Measurements from ENCODE around the gene KRT85.
"Not testable (repeated sequence)": the region's sequence is repeated elsewhere in the genome, so short reads cannot be mapped to it uniquely, and the experiment has no call there.

The KRT85 gene

DNA sequence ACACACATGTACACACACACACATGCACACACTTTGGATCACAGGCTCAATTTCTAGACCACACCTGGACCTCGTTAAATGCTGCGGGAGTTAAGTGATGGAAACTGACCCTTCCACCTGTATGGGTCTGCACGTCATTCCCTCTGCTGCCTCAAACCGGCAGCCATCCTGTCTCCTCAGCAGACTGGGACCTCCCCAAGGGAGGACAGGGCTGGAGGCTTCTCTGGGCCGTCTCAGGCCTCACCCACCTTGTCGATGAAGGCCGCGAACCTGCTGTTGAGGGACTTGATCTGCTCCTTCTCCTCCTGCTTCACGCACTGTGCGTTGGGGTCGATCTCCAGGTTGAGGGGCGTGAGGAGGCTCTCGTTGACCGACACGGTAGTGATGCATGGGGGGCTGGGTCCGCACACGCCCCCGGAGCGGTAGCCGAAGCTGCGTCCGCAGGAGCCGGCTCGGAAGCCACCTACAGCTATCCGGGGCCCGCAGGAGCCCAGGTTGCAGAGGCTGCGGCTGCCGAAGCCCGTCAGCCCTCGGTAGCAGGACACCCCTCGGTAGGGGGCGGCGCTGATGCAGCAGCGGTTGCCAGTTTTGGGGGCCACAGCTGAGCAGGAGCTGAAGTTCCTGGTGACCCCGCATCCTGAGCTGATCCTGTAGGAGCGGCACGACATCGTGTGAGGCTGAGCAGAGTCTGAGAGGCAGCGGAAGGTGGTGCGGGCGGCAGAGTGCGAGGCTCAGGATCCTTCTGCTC is at the start of gene KRT85:
Gene KRT85, minus strand, starts transcription at position 744 of the 748 bp plus-strand sequence. Its CDS starts 76 bp downstream, at position 668.
- no peak for DNase-seq

DNA sequence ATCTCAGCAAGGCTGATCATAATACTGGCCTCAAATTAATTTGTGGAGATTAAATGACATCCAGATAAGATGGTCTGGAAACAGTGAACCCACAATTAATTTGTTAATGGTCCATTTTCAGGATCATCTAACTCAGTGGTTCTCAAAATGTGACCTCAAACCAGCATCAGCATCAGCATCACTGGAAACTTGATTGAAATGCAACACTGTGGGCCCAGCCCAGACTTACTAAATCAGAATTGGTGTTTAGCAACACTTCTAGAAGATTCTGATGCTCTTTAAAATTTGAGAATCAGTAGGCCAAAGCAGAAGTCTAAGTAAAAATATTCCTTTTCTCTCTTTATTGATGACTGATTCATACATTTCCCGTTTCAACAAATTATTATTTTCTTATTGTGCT is 49.5 kb upstream of the KRT85 start:
- DNase-seq: no peak

DNA sequence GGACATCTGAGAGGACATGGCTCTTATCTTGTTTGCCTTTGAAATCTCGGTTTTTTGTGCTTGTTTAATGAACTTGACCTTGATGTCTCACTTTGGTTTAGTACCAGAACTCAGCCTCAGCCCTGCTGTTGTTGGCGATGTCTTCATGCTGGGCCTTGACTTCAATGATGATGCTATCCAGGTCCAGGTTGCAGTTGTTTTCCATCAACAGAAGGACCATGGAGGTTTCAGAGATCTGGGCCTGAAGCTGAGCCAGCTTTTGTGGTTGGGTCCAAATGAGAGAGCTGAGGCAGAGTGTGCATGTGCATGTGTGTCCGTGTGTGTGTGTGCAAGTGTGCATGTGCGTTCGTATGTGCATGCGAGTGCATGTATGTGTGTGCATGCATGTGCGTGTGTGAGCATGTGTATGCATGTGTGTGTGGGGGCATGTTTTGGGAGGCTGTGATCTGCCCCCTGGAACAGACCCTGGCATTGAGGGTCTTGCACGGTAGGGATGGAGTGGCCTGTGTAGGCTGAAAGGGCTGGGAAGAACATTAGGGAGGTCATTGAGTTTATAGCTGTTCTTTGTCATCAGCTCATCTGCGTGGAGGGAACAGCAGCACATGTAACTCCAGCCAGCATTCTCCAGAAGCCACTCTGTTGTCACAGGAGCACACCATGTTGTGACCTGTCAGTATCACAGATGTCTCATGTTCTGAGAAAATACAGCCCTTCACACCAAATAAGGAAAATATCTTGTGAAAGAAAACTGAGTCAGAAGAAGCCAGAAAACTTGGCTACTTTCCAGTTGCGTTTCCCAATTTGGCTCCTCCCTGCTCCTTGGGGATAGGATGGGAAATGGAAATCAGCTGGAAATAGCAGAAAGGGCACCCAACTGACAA is 48.8 kb upstream of the KRT85 start:
- DNase-seq: no peak

DNA sequence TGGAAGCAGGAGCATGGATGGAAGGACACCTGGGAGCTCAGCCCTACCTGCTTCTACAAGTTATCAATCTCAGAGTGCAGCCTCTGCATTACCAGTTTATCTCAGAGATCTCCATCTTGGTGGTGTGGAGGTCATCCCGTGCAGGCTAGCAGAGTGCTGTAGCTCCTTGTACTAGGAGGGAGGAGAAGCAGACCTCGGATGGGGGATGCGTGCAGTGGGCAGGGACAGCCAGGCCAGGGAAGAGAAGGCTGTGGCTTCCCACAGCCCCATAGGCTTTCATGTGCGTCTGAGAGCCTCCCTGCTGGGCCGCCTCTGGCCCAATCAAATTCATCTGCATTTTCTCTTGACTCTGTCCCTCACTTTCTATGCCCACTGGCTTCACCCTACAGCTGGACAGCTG is 47.7 kb upstream of the KRT85 start:
- DNase-seq: no peak

DNA sequence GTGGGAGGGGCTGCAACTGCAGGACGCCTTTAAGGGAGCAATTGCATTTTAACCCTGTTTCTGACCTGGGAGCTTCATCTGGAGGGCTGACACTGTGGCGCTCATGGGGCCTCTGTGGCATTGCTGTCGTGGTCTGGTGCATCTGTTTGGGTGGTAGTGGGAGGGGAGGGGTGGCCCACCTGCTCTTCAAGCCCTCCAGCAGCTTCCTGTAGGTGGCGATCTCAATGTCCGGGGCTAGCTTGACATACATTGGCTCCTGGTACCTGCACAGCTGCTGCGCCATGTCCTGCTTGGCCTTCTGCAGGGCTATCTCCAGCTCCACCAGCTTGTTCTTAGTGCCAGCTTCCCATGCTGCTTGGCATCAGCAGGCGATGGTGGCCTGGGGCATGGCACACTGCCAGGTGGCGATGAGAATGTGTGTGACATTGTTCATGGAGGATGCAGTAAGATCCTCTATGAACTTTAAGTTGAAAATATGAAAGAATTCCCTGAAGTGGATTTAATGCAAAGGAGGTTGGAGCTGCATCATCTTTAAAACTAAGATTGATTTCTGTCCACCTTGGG is 46.6 kb upstream of the KRT85 start:
- no peak for DNase-seq

DNA sequence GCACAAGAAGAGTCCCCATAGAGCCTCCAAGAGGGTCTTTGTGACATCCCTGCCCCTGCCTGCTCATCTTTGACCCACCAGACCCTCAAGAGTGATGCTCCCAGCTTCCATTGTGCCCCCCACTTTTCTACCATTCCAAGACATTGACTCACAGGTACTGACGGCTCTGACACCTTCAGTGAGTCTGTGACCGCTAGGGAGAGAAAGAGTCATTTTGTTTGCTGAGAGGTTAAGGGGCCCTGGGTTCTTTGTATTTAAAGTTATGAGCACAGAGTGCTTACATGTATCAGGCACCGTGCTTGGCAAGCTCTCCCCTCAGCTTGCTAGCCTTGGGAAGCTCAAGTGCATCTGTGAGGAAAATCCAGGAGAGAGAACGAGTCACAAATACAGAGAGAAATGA is 45.9 kb upstream of the KRT85 start:
- no peak for DNase-seq

DNA sequence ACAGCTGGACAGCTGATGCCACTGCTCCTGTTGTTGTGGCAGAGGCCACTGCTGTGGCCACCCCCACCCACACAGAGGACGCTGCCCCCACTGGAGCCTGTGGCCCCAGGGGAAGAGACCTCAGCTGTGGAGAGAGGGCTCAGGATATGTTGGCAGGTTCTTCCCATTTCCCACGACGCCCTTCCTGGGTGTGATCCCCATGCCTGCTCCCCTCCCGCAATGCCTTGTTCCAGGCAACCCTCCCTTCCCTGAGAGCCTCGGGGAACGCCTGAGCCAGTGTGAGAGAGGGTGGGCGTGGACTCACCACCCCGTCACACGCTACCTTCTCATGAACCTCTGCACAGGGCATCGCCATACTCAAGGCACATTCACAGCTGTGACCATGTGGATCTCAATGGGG is 44.5 kb upstream of the KRT85 start:
- DNase-seq: no peak

DNA sequence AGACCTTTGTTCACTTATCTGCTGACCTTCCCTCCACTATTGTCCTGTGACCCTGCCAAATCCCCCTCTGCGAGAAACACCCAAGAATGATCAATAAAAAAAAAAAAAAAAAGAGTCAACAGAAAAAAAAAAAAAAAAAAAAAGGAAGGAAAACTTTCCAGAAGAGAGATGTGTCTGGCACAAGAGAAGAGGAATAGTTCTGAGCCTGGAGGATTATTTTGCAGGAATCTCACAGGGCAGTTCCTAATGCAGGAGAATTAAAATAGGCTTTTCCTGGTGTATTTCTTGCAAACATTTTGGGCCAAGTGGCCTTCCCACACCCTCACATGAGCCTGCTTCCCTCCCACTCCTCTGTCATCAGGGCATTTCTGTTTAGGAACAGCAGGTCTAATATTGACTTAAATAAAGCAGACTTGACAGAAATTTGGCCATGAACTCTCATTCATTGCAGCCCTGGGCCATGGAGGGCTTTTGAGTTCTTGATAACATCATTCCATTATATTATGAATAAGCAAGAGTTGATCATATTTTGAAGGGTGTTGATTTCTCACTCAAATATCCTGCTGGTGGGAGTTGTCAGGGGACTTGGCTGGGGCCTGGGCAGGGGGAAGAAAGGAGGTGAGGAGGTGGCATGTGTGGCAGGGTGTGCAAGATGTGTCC is 43.4 kb upstream of the KRT85 start:
- DNase-seq: not testable (repeated sequence)

DNA sequence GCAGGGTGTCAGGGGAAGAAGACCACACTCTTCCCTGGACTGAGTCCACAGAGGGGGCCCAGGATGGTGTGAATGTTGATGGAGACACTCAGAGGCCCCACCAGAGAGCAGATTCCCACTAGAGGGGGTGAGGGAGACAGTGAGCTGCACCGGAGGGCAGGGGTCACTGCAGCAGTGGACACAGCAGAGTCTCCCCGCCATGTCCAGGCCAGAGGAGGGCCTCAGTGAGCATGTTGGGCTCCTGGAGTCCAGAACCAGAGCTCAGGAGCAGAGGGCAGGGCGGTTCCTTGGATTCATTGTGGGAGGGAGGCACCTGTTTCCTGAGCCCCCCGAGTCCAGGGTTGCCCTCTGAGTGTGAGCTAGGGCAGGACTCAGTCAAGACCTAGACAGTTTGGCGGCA is 40.6 kb upstream of the KRT85 start:
- DNase-seq: no peak

DNA sequence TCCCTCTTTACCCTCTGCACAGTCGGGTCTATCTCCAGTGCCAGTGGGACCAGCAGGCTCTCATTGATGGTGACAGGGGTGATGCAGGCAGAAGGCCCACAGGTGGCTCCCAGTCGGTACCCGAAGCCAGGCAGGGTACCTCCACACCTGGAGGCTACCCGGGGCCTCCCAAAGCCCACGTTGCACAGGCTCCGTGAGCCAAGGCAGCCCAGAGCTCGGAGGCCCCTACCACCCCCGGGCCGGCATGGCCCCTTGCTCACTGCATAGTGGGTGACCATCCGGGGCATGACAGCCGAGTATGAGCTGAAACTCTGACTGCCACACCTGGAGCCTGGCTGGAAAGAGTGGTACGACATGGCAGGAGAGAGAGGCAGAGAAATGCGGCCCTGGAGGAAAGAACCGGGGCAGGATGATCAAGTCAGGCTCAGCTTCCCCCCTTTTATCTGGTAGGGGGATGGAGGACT is 38.7 kb upstream of the KRT85 start, which contains the start of gene KRT82:
Gene KRT82, minus strand, starts transcription at position 414 of the 464 bp plus-strand sequence. Its CDS starts 58 bp downstream, at position 356.
- DNase-seq: no peak

DNA sequence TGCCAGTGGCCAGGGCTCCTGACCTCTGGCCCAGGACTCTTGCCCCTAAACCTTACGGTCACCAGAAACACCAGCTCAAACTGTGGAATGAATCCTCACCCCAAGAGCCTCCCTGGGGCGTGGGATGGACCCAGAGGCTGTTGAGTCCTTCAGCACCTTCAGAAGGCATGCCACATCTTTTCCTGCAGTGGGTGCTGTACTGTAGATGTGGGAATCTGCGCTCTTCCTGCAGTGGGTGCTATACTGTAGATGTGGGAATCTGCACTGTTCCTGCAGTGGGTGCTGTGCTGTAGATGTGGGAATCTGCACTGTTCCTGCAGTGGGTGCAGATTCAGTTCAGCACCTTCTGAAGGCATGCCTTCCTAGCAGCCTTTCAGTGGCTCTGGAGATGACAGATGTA is 37.7 kb upstream of the KRT85 start:
- no peak for DNase-seq

DNA sequence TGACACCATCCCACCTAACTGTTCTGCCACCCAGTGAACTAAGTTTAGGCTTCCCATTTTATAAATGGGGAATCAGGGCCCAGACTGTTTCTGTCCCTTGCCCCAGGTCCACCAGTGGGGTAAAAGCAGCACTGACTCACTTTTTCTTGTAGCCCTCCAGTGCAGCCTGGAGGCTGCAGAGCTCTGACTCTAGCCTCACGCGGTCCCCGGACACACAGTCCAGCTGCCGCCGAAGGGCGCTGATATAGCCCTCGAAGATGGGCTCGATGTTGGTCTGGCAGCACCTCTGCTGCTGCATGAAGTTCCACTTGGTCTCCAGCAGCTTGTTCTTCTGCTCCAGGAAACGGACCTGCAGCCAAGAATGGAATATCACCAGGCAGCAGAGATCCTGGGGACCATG is 36.3 kb upstream of the KRT85 start:
- DNase-seq: no peak

DNA sequence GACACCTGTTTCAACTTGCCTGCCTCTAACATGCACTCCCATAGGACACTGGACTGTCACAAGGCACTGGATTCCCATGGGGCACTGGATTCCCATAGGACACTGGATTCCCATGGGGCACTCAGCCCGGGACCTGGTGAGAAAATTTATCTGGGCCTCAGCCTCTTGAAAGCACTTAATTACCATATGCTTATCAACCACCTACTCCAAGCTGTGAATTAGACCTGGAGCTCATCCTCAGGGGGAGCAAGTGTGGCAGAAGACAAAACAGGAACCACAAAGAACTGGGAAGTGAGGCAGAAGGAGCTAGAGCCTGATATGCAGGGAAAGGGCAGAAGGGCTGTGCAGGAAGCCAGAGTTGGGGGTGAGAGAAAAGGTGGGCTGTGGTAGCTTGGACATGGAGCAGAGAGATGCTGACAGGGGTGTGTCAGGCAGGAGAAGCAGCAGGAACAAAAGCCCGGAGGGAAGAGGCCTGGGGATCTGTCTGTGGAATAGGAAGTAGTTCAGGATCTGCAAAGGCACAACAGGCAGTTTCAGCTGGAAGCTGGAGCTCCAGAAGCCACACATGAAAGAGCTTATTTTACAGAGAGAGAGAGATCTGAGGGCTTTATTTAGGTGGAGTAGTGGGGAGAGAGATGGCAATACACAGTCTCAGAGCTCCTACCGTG is 35.7 kb upstream of the KRT85 start:
- no peak for DNase-seq

DNA sequence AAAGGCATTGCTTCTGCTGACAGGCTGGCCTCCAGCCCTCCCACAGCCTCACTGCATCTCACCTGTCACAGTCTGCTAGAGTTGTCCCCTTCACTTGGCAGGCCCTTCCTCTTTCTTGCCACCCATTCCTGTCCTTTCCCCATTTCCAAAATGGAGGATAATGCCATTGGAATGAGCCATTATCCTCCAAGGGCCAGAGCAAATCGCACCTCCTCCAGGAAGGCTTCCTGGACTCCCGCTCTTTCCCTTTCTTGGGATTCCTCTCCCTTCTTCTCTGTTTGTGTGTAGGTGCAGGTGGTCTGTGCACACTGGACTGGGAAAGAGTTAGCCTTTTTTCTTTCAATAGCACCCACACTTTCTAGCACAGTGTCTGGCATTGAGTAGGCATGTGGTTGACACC is 35.1 kb upstream of the KRT85 start:
- no peak for DNase-seq

DNA sequence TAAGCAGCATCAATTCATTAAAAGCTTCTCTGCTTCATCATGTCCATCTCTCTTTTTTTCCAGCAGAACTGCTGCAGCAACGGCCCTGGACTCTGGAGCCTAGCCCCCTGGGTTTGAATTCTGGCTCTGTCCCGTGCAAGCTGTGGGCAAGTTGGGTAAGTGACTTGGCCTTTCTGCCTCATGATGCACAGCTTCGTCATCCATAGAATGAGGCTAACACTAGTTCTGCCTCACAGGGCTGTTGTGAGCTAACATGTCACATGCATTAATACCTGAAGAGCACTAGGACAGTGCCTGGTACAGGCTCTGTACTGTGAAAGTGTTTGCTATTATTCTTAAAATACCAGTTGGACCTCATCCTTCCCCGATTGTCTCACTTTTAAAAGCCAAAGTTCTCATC is 34.6 kb upstream of the KRT85 start:
- DNase-seq: no peak

DNA sequence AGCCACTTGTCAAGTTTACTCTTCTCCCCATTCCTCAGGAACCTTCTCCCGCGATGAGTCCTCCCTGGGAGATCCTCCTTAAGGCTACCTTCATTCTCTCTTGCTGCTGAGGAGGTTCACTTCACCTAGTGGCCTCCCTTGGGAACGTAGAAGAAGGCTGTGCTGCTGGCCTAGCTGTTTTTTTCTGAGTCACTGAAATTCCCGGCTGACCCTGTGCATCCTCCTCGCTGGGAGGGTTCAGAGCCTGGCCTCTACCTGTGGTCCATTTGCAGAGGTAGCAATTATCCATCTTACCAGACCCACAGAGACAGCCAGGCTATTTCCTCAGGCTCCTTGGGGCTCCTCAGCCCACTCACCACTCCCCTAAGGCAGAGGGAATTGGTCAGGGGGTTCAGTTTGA is 34.2 kb upstream of the KRT85 start:
- no peak for DNase-seq

DNA sequence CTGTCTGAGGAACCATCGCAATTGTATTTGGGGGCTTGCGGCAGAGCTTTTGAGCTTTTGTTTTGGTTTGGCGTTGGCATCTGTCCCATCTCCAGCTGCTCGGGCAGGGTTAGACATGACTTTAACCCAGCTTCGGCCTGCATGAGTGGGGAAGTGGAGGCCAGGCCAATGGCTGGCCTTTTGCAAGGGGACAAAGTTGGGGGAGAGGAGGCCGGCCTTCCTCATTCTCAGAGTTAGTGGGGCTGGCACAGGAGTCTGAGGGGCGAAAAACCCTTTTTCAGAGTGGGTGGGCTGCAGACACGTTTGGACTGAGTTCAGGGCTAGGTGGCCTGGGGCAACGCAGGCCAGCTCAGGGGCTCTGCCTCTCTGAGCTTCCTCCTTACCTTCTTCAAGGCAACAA is 33.6 kb upstream of the KRT85 start:
- no peak for DNase-seq

DNA sequence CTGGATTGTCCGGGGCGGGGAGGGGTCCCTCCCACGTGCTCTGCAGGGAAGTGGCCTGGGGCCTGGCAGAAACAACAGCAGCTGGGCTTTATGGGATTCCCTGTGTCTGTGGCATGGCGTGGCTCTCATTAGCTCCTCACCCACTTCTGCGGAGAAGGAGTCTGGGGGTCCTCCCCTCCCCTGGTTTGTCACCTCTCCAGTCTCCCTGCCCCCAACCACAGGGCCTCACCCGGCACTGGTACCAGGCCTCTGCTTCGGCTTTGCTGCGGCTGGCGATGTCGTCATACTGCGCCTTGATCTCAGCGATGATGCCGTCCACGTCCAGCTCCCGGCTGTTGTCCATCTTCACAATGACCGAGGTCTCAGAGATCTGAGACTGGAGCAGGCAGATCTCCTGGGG is 32.5 kb upstream of the KRT85 start:
- no peak for DNase-seq

DNA sequence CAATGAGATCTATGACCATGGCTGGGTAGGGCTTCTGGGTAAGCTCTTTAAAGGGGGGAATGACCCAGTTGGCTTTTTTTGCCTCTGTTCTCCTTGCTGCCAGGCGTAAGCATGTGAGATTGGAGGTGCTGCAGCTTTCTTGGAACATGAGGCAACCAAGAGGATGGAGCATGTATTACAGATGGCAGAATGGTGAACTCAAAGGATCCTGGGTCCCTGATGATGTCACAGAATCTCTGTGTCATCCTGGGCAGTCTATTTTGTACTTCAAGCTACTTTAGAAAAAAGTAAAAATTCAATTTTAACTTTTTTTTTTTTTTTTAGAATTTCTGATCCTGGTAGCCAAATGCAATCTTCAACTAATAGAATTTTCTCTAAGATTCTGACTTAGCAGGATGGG is 30.9 kb upstream of the KRT85 start:
- no peak for DNase-seq

DNA sequence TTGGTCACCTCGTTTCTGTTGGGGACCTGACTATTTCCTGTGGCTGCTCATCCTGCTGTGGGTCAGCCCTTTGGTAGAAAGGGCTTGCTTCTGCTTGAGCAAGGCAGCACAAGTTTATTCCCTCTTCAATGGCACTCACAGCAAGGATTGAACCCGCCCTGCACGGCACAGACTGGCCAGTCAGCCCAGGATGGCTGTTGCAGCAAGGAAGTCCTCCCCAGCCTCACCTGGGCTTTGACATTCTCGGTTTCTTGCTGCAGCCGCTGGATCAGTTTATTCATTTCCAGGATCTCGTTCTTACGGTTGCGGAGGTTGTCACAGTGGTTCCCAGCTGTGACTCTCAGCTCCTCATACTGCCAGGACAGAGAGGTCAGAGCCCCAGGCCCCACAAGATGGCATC is 29.4 kb upstream of the KRT85 start:
- no peak for DNase-seq

DNA sequence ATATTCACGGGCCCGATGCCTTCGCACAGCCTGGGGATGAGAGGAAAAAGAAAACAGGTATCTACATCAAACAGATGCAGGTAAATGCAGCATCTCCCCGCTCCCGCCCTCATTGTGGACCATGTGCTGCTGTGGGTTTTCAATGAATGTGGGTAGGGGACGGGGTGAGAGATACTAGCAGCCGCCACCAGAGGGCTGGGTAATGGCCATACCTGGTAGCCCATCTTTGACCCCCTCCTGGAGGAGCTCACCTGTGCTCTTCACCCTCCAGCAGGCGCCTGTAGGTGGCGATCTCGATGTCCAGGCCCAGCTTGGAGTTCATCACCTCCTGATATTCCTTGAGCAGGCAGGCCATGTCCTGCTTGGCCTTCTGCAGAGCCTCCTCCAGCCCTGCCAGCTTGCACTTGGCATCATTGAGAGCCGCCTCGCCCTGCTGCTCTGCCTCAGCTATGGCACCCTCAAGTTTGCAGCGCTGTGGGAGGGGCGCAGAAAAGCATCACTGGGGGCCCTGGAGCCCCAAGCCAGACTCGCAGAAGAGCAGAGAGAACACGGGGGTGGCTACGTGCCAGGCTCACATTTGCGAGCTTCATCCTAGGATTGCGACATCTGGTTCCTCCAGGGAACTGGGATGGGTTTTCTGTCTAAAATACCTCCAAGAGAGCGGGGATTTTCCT is 28.6 kb upstream of the KRT85 start:
- no peak for DNase-seq

DNA sequence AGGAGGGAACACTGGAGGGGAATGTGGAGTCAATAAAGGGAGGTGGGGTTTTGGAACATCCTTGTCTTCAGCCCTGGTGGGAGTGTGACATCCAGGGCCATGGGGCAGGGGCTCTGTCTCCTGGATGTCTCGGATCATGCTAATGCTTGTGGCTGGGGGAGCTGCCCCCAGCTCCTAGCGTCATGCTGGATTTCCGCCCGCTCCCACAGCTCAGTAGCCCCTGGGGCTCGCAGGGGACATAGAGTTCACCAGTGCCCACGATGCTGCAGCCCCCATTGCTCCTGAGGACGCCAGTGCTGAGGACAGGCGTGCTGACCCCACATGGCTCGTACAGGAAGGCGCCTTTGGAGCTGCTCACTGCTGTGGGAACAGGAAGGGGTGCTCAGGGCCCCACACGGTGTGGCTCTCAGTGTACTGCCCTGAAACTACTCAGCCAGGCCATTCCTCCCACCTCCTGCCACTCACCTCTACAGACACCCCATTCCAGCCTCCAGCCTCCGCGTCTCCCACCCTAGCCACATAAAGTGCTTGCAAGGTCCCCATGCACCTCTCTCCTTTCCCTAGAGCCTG is 27.6 kb upstream of the KRT85 start:
- DNase-seq: no peak
